K562 (cell line): ENCODE measurements around the gene RUFY2. TPM values are rescaled to one million over a fixed set of nuclear protein-coding genes. Genes with fewer than 3 reads are reported as not detected.
A peak's percentile ranks its signal among the peaks of the same experiment; 100 is the strongest.

Source experiments
- GTF2E2 ChIP-seq: fragments of 200-800 bp; sonication (Bioruptor generic); IDR thresholded peaks from 2 replicates; pipeline ENCODE4 v1.6.1; 2016; ENCODE audit warnings: missing genetic modification characterization, missing compliant biosample characterization
- HDAC6 ChIP-seq: IDR thresholded peaks from 2 replicates; pipeline ENCODE4 v1.6.1; 2012; ENCODE audit warnings: low read depth, mild to moderate bottlenecking, control low read depth, inconsistent platforms, low read length, moderate library complexity
- NFIX ChIP-seq: fragments of 250-450 bp; sonication (Bioruptor Pico); IDR thresholded peaks from 2 replicates; pipeline ENCODE4 v1.4.0; 2020; ENCODE audit warnings: low read depth, mild to moderate bottlenecking, moderate library complexity
- SIN3A ChIP-seq, 2 experiments: fragments of 150-350 bp in 1 of 2; IDR thresholded peaks; 2 replicates each; pipeline ENCODE4 v1.6.1; 2011 to 2016; ENCODE audit warnings: borderline replicate concordance in 2 of 2, low read depth in 2 of 2, low read length in 2 of 2, mild to moderate bottlenecking in 2 of 2, moderate library complexity in 2 of 2; ENCODE audit not compliant: control insufficient read depth in 1 of 2
- SRSF1 ChIP-seq: fragments of 200-400 bp; formaldehyde crosslinking; IDR thresholded peaks from 2 replicates; pipeline ENCODE4 v1.6.1; 2017; ENCODE audit warnings: mild to moderate bottlenecking, low read depth, low read length, moderate library complexity
- THRAP3 ChIP-seq: fragments of 450-650 bp; IDR thresholded peaks from 2 replicates; pipeline ENCODE4 v1.6.1; 2016; ENCODE audit warnings: mild to moderate bottlenecking, inconsistent platforms, borderline replicate concordance
- ZBTB7A ChIP-seq: IDR thresholded peaks from 2 replicates; pipeline ENCODE4 v1.6.1; 2011; ENCODE audit warnings: low read depth, mild to moderate bottlenecking, low read length, moderate library complexity, borderline replicate concordance; ENCODE audit not compliant: control insufficient read depth
- ZNF174 ChIP-seq: fragments of 250-450 bp; sonication (Bioruptor Pico); IDR thresholded peaks from 2 replicates; pipeline ENCODE4 v1.4.0; 2020; ENCODE audit warnings: mild to moderate bottlenecking
- ZNF253 ChIP-seq: fragments of 250-450 bp; sonication (Bioruptor Pico); conservative IDR thresholded peaks from 2 replicates; pipeline ENCODE4 v1.6.1; 2021; ENCODE audit warnings: mild to moderate bottlenecking
- ZNF583 ChIP-seq: fragments of 250-450 bp; sonication (Bioruptor Pico); IDR thresholded peaks from 2 replicates; pipeline ENCODE4 v1.4.0; 2020
- polyA plus RNA-seq, 8 experiments: library from polyadenylated mRNA; depleted of rRNA in 4 of 8; stranded (reverse) in 5 of 8; unstranded in 3 of 8; fragments of >200 nt; fragmentation: Nextera tagmentation in 2 of 8; fragmentation: Illumina TruSeq in 1 of 8; extraction: Ambion mirVana in 2 of 8; extraction: Trizol in 1 of 8; gene quantifications; 2 replicates each; pipeline versions ENCODE4 v1.2.1 to v1.2.3, GENCODE V29; 2011 to 2014; ENCODE audit warnings: inconsistent platforms in 1 of 8, missing spikeins in 1 of 8
- total RNA-seq, 7 experiments: library from RNA; depleted of rRNA in 6 of 7; stranded (reverse); fragments of >200 nt in 6 of 7; fragmentation: Illumina TruSeq in 2 of 7; extraction: Trizol in 2 of 7; gene quantifications; 2 replicates each; pipeline versions ENCODE4 v1.2.1 to v1.2.3, GENCODE V29; 2011 to 2021; ENCODE audit warnings: low replicate concordance in 1 of 7
- TF ChIP-seq, protein P1 (sequence below): fragments of 450-650 bp; IDR thresholded peaks from 2 replicates; pipeline ENCODE4 v1.6.1; 2016; ENCODE audit warnings: mild to moderate bottlenecking
- TF ChIP-seq, protein P2 (sequence below): fragments of 450-650 bp; IDR thresholded peaks from 2 replicates; pipeline ENCODE4 v1.7.1; 2018; ENCODE audit warnings: mild to moderate bottlenecking, low read depth; ENCODE audit not compliant: partially characterized antibody
- TF ChIP-seq, protein P3 (sequence below): conservative IDR thresholded peaks from 2 replicates; pipeline ENCODE4 v1.6.1; 2011; ENCODE audit warnings: low read depth, mild to moderate bottlenecking, low read length; ENCODE audit not compliant: control insufficient read depth
- TF ChIP-seq, protein P4 (sequence below), 2 experiments: fragments of 450-650 bp in 1 of 2; sonication (generic) in 1 of 2; formaldehyde crosslinking; conservative IDR thresholded peaks; 2 replicates each; pipeline versions ENCODE4 v1.4.0 to v1.8.1; 2020 to 2022; ENCODE audit warnings: mild to moderate bottlenecking in 1 of 2, missing genetic modification reagents in 1 of 2
- TF ChIP-seq, protein P5 (sequence below): fragments of 150-350 bp; IDR thresholded peaks from 2 replicates; pipeline ENCODE4 v1.6.1; 2014; ENCODE audit warnings: low read depth, mild to moderate bottlenecking, low read length, borderline replicate concordance

Gene RUFY2
- total and polyA plus RNA-seq, 9 of the 15 experiments (the other 6 are each of a cell fraction or from before 2014, with no cell fraction given) = 3.7 to 20.1 (median 12.6) TPM

DNA sequence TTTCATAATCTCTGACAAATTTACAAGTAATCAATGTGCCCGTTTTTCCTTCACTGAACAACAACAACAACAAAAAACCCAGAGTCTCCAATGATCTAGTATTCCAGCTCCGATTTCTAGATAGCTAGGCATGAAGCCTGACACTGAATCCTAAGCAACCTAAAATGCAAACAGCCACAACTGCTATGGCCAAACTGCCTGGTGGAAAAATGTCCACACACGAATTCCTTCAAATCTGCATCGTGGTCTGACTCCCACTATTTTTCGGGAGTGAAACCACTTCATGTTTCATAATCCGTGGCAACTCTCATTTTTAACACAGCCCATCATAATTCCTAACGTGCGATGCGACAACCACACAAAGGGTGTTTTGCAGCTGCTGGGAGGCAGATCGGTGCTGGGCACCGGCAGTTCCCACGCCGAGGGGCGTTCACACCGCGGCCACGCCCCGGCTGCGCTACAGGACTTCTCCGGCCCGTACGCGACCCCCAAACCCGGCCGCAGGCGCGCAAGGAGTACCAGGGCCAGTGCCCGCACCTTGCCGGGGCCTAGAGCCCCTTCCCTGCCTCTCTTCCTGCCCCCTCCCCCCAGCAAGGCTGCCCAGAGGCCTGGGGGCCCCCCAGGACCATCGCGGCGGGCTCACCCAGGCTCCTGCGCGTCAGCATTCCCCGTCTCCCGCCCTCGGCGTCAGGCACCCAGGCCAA is 814 bp downstream of the RUFY2 start (continued):
- TF ChIP-seq SIN3A (IDR thresholded peaks at IDR 0.05; ENCODE audit: borderline replicate concordance in 2 of 2, control insufficient read depth in 1 of 2, low read depth in 2 of 2, low read length in 2 of 2) (peak in 1 of 2 experiments; percentile 86; a peak in 1 of 4 replicates), ZNF174 (no peak), GTF2E2 (tag) (no peak), HDAC6 (no peak), ZNF253 (CRISPR knock-in tag) (no peak), THRAP3 (no peak), SRSF1 (no peak), ZBTB7A (peak; percentile 79), ZNF583 (CRISPR knock-in tag) (no peak), NFIX (CRISPR knock-in tag) (no peak)
- TF ChIP-seq, protein P1, sequence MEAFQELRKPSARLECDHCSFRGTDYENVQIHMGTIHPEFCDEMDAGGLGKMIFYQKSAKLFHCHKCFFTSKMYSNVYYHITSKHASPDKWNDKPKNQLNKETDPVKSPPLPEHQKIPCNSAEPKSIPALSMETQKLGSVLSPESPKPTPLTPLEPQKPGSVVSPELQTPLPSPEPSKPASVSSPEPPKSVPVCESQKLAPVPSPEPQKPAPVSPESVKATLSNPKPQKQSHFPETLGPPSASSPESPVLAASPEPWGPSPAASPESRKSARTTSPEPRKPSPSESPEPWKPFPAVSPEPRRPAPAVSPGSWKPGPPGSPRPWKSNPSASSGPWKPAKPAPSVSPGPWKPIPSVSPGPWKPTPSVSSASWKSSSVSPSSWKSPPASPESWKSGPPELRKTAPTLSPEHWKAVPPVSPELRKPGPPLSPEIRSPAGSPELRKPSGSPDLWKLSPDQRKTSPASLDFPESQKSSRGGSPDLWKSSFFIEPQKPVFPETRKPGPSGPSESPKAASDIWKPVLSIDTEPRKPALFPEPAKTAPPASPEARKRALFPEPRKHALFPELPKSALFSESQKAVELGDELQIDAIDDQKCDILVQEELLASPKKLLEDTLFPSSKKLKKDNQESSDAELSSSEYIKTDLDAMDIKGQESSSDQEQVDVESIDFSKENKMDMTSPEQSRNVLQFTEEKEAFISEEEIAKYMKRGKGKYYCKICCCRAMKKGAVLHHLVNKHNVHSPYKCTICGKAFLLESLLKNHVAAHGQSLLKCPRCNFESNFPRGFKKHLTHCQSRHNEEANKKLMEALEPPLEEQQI = no peak
- TF ChIP-seq, protein P2, sequence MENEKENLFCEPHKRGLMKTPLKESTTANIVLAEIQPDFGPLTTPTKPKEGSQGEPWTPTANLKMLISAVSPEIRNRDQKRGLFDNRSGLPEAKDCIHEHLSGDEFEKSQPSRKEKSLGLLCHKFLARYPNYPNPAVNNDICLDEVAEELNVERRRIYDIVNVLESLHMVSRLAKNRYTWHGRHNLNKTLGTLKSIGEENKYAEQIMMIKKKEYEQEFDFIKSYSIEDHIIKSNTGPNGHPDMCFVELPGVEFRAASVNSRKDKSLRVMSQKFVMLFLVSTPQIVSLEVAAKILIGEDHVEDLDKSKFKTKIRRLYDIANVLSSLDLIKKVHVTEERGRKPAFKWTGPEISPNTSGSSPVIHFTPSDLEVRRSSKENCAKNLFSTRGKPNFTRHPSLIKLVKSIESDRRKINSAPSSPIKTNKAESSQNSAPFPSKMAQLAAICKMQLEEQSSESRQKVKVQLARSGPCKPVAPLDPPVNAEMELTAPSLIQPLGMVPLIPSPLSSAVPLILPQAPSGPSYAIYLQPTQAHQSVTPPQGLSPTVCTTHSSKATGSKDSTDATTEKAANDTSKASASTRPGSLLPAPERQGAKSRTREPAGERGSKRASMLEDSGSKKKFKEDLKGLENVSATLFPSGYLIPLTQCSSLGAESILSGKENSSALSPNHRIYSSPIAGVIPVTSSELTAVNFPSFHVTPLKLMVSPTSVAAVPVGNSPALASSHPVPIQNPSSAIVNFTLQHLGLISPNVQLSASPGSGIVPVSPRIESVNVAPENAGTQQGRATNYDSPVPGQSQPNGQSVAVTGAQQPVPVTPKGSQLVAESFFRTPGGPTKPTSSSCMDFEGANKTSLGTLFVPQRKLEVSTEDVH = no peak
- TF ChIP-seq, protein P3, sequence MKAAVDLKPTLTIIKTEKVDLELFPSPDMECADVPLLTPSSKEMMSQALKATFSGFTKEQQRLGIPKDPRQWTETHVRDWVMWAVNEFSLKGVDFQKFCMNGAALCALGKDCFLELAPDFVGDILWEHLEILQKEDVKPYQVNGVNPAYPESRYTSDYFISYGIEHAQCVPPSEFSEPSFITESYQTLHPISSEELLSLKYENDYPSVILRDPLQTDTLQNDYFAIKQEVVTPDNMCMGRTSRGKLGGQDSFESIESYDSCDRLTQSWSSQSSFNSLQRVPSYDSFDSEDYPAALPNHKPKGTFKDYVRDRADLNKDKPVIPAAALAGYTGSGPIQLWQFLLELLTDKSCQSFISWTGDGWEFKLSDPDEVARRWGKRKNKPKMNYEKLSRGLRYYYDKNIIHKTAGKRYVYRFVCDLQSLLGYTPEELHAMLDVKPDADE = peak; percentile 59
- TF ChIP-seq, protein P4, sequence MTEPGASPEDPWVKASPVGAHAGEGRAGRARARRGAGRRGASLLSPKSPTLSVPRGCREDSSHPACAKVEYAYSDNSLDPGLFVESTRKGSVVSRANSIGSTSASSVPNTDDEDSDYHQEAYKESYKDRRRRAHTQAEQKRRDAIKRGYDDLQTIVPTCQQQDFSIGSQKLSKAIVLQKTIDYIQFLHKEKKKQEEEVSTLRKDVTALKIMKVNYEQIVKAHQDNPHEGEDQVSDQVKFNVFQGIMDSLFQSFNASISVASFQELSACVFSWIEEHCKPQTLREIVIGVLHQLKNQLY (CRISPR knock-in tag; conservative IDR thresholded peaks at IDR 0.05) = no peak
- TF ChIP-seq, protein P5, sequence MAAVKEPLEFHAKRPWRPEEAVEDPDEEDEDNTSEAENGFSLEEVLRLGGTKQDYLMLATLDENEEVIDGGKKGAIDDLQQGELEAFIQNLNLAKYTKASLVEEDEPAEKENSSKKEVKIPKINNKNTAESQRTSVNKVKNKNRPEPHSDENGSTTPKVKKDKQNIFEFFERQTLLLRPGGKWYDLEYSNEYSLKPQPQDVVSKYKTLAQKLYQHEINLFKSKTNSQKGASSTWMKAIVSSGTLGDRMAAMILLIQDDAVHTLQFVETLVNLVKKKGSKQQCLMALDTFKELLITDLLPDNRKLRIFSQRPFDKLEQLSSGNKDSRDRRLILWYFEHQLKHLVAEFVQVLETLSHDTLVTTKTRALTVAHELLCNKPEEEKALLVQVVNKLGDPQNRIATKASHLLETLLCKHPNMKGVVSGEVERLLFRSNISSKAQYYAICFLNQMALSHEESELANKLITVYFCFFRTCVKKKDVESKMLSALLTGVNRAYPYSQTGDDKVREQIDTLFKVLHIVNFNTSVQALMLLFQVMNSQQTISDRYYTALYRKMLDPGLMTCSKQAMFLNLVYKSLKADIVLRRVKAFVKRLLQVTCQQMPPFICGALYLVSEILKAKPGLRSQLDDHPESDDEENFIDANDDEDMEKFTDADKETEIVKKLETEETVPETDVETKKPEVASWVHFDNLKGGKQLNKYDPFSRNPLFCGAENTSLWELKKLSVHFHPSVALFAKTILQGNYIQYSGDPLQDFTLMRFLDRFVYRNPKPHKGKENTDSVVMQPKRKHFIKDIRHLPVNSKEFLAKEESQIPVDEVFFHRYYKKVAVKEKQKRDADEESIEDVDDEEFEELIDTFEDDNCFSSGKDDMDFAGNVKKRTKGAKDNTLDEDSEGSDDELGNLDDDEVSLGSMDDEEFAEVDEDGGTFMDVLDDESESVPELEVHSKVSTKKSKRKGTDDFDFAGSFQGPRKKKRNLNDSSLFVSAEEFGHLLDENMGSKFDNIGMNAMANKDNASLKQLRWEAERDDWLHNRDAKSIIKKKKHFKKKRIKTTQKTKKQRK = no peak
